ENCODE measurements around the gene BAHCC1.
"Not testable (repeated sequence)": the region's sequence is repeated elsewhere in the genome, so short reads cannot be mapped to it uniquely, and the experiment has no call there.

BAHCC1 gene

GRCh38 chr17:81422776-81423697, 27.8 kb downstream of the BAHCC1 start:
- Histone ChIP-seq H3K9me3 (ENCODE audit: insufficient read depth, low read length) (no peaks in the 10 kb centered on the region), H3K4me1 (ENCODE audit: low read length) (no peaks in the 10 kb centered on the region), H3K27me3 (ENCODE audit: low read depth, low read length) (no peaks in the 10 kb centered on the region), H3K36me3 (replicated peaks; ENCODE audit: low read depth, low read length) (no peaks in the 10 kb centered on the region), H3K9ac (ENCODE audit: low read length) (no peak overlapping the region), H4K20me1 (ENCODE audit: insufficient read depth, low read length) (no peaks in the 10 kb centered on the region), H3K79me2 (ENCODE audit: low read length) (no peaks in the 10 kb centered on the region), H3K4me2 (ENCODE audit: low read length) (no peak overlapping the region), H2AFZ (ENCODE audit: low read depth, low read length) (no peak overlapping the region), H3K4me3 (ENCODE audit: low read length) (no peak overlapping the region), H3K27ac (ENCODE audit: low read length) (no peak overlapping the region)
- TF ChIP-seq, protein P1, sequence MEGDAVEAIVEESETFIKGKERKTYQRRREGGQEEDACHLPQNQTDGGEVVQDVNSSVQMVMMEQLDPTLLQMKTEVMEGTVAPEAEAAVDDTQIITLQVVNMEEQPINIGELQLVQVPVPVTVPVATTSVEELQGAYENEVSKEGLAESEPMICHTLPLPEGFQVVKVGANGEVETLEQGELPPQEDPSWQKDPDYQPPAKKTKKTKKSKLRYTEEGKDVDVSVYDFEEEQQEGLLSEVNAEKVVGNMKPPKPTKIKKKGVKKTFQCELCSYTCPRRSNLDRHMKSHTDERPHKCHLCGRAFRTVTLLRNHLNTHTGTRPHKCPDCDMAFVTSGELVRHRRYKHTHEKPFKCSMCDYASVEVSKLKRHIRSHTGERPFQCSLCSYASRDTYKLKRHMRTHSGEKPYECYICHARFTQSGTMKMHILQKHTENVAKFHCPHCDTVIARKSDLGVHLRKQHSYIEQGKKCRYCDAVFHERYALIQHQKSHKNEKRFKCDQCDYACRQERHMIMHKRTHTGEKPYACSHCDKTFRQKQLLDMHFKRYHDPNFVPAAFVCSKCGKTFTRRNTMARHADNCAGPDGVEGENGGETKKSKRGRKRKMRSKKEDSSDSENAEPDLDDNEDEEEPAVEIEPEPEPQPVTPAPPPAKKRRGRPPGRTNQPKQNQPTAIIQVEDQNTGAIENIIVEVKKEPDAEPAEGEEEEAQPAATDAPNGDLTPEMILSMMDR (IDR thresholded peaks at IDR 0.05; ENCODE audit: low read depth, low read length), result no peak
- no peak for TF ChIP-seq EZH2phosphoT487 (IDR thresholded peaks at IDR 0.05; ENCODE audit: low read depth)

GRCh38 chr17:81423698-81424071, 28.4 kb downstream of the BAHCC1 start:
- Histone ChIP-seq H4K20me1 (ENCODE audit: insufficient read depth, low read length) (no peaks in the 10 kb centered on the region), H3K9ac (ENCODE audit: low read length) (no peak overlapping the region), H3K4me1 (ENCODE audit: low read length) (no peaks in the 10 kb centered on the region), H3K4me2 (ENCODE audit: low read length) (no peak overlapping the region), H2AFZ (ENCODE audit: low read depth, low read length) (no peak overlapping the region), H3K27me3 (ENCODE audit: low read depth, low read length) (no peaks in the 10 kb centered on the region), H3K79me2 (ENCODE audit: low read length) (no peaks in the 10 kb centered on the region), H3K27ac (ENCODE audit: low read length) (no peak overlapping the region), H3K9me3 (ENCODE audit: insufficient read depth, low read length) (no peaks in the 10 kb centered on the region), H3K4me3 (ENCODE audit: low read length) (no peak overlapping the region), H3K36me3 (replicated peaks; ENCODE audit: low read depth, low read length) (no peaks in the 10 kb centered on the region)
- TF ChIP-seq EZH2phosphoT487 (IDR thresholded peaks at IDR 0.05; ENCODE audit: low read depth), result no peak
- TF ChIP-seq, protein P1 (IDR thresholded peaks at IDR 0.05; ENCODE audit: low read depth, low read length), result no peak

DNA sequence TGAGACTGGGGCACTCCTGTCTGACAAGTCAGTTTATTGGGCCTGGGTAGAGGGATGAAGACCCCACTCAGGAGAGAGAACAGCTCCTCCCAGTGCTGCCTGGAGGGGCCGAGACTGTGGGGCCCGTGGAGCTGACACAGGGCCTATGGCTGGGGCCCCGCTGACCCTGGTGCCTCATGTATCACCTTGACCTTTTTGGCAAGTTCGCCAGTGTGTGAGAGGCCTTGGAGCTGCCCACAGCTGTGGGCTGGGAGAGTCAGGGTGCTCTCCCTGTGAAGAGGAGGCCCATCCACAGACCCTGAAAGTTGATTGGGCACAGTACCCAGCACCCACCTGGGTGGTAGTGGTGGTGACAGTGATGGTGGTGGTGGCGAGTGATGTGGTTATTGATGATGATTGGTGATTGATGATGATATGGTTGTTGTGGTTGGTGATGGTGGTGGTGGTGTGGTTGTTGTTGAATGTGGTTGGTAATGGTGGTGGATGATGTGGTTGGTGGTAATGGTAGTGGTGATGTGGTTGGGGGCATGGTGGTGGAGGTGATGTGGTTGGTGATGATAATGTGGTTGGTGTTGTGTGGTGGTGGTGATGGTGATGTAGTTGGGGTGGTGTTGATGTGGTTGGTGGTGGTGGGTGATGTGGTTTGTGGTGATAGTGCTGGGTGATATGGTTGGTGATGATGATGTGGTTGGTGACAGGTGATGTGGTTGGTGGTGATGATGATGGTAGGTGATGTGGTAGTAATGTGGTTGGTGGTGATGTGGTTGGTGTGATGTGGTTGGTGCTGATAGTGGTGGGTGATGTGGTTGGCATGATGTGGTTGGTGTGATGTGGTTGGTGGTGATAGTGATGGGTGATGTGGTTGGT, 29.1 kb downstream of the BAHCC1 start:
- Histone ChIP-seq H3K9me3 (ENCODE audit: insufficient read depth, low read length) (no peaks in the 10 kb centered on the region), H4K20me1 (ENCODE audit: insufficient read depth, low read length) (no peaks in the 10 kb centered on the region), H3K4me3 (ENCODE audit: low read length) (no peak overlapping the region), H3K4me2 (ENCODE audit: low read length) (no peak overlapping the region), H3K27ac (ENCODE audit: low read length) (no peak overlapping the region), H3K27me3 (ENCODE audit: low read depth, low read length) (no peaks in the 10 kb centered on the region), H3K36me3 (replicated peaks; ENCODE audit: low read depth, low read length) (no peaks in the 10 kb centered on the region), H3K4me1 (ENCODE audit: low read length) (no peaks in the 10 kb centered on the region), H3K9ac (ENCODE audit: low read length) (no peak overlapping the region), H3K79me2 (ENCODE audit: low read length) (no peaks in the 10 kb centered on the region), H2AFZ (ENCODE audit: low read depth, low read length) (no peak overlapping the region)
- no peak for TF ChIP-seq EZH2phosphoT487 (IDR thresholded peaks at IDR 0.05; ENCODE audit: low read depth)
- TF ChIP-seq, protein P1 (IDR thresholded peaks at IDR 0.05; ENCODE audit: low read depth, low read length), result no peak

- H3K27ac ChIP-seq (ENCODE audit: low read length); H3K4me2 ChIP-seq (ENCODE audit: low read length); H3K4me3 ChIP-seq (ENCODE audit: low read length); H3K79me2 ChIP-seq (ENCODE audit: low read length); H4K20me1 ChIP-seq (ENCODE audit: insufficient read depth, low read length); H2AFZ ChIP-seq (ENCODE audit: low read depth, low read length); H3K27me3 ChIP-seq (ENCODE audit: low read depth, low read length); H3K9ac ChIP-seq (ENCODE audit: low read length); H3K36me3 ChIP-seq (replicated peaks; ENCODE audit: low read depth, low read length); H3K9me3 ChIP-seq (ENCODE audit: insufficient read depth, low read length); H3K4me1 ChIP-seq (ENCODE audit: low read length): not testable (repeated sequence)
Observed at GRCh38 chr17:81425041-81425440, 29.8 kb downstream of the BAHCC1 start.

DNA sequence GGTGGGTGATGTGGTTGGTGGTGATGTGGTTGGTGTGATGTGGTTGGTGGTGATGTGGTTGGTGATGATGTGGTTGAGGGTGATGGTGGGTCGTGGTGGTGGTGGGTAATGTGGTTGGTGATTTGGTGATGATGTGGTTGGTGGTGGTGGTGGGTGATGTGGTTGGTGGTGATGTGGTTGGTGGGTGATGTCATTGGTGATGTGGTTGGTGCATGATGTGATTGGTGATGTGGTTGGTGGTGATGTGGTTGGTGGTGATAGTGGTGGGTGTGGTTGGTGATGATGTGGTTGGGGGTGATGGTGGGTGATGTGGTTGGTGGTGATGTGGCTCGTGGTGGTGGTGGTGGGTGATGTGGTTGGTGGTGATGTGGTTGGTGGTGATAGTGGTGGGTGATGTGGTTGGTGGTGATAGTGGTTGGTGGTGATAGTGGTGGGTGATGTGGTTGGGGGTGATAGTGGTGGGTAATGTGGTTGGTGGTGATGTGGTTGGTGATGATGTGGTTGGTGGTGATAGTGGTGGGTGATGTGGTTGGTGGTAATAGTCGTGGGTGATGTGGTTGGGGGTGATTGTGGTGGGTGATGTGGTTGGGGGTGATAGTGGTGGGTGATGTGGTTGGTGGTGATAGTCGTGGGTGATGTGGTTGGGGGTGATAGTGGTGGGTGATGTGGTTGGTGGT, 30.6 kb downstream of the BAHCC1 start:
- not testable (repeated sequence) for H3K27me3 ChIP-seq (ENCODE audit: low read depth, low read length); H4K20me1 ChIP-seq (ENCODE audit: insufficient read depth, low read length); H3K9me3 ChIP-seq (ENCODE audit: insufficient read depth, low read length); H3K4me1 ChIP-seq (ENCODE audit: low read length); H3K79me2 ChIP-seq (ENCODE audit: low read length); H2AFZ ChIP-seq (ENCODE audit: low read depth, low read length); H3K9ac ChIP-seq (ENCODE audit: low read length); H3K27ac ChIP-seq (ENCODE audit: low read length); H3K4me3 ChIP-seq (ENCODE audit: low read length); H3K36me3 ChIP-seq (replicated peaks; ENCODE audit: low read depth, low read length); H3K4me2 ChIP-seq (ENCODE audit: low read length)

Data from OCI-LY3 (cell line).